HepG2 (cell line): Measurements from ENCODE around the gene CCDC154. TPM values are rescaled to one million over a fixed set of nuclear protein-coding genes. Genes with fewer than 3 reads are reported as not detected.

Experiments used
- ARHGAP35 ChIP-seq: sonication (generic); formaldehyde crosslinking; IDR thresholded peaks from 2 replicates; pipeline ENCODE4 v1.9.0; 2022; ENCODE audit warnings: mild to moderate bottlenecking, inconsistent platforms, moderate library complexity, missing genetic modification reagents, borderline replicate concordance
- FLYWCH1 ChIP-seq: sonication (generic); formaldehyde crosslinking; IDR thresholded peaks from 2 replicates; pipeline ENCODE4 v1.8.1; 2023; ENCODE audit warnings: mild to moderate bottlenecking, missing genetic modification reagents
- FOXP1 ChIP-seq, 2 experiments: fragments of 450-650 bp in 1 of 2; IDR thresholded peaks; 2 replicates each; pipeline ENCODE4 v1.6.1; 2017 to 2018; ENCODE audit warnings: antibody characterized with exemption in 1 of 2
- IRX3 ChIP-seq: sonication (generic); formaldehyde crosslinking; IDR thresholded peaks from 2 replicates; pipeline ENCODE4 v1.8.1; 2023; ENCODE audit warnings: mild to moderate bottlenecking, low read depth, missing genetic modification reagents, borderline replicate concordance
- JARID2 ChIP-seq: sonication (generic); formaldehyde crosslinking; IDR thresholded peaks from 2 replicates; pipeline ENCODE4 v1.8.1; 2023; ENCODE audit warnings: missing genetic modification reagents, inconsistent platforms; ENCODE audit not compliant: insufficient replicate concordance
- MAFG ChIP-seq: sonication (generic); formaldehyde crosslinking; IDR thresholded peaks from 2 replicates; pipeline ENCODE4 v1.5.1; 2020; ENCODE audit warnings: mild to moderate bottlenecking, missing genetic modification reagents
- NBN ChIP-seq: fragments of 450-650 bp; conservative IDR thresholded peaks from 2 replicates; pipeline ENCODE4 v1.6.1; 2017
- NFATC3 ChIP-seq: sonication (generic); formaldehyde crosslinking; IDR thresholded peaks from 2 replicates; pipeline ENCODE4 v1.5.1; 2020; ENCODE audit warnings: mild to moderate bottlenecking, missing genetic modification reagents
- NFKB2 ChIP-seq: sonication (generic); formaldehyde crosslinking; IDR thresholded peaks from 2 replicates; pipeline ENCODE4 v1.4.0; 2020; ENCODE audit warnings: missing genetic modification reagents, borderline replicate concordance
- REXO4 ChIP-seq: sonication (generic); formaldehyde crosslinking; IDR thresholded peaks from 2 replicates; pipeline ENCODE4 v1.8.0; 2022; ENCODE audit warnings: missing genetic modification reagents, mild to moderate bottlenecking, borderline replicate concordance
- SP1 ChIP-seq, 2 experiments: fragments of 450-650 bp in 1 of 2; sonication (generic) in 1 of 2; formaldehyde crosslinking in 1 of 2; IDR thresholded peaks; 2 replicates each; pipeline versions ENCODE4 v1.4.0 to v1.6.1; 2016 to 2020; ENCODE audit warnings: missing genetic modification reagents in 1 of 2
- TEAD3 ChIP-seq: optimal IDR thresholded peaks from 2 replicates; pipeline ENCODE3; 2016; ENCODE audit warnings: borderline replicate concordance
- ZMYM3 ChIP-seq: sonication (generic); formaldehyde crosslinking; IDR thresholded peaks from 2 replicates; pipeline ENCODE4 v1.5.1; 2020; ENCODE audit warnings: mild to moderate bottlenecking, missing genetic modification reagents
- ZNF143 ChIP-seq: sonication (generic); formaldehyde crosslinking; IDR thresholded peaks from 2 replicates; pipeline ENCODE4 v1.4.0; 2020; ENCODE audit warnings: missing genetic modification reagents
- ZNF44 ChIP-seq: sonication (generic); formaldehyde crosslinking; IDR thresholded peaks from 2 replicates; pipeline ENCODE4 v1.5.1; 2020; ENCODE audit warnings: mild to moderate bottlenecking, missing genetic modification reagents
- ZNF709 ChIP-seq: sonication (generic); formaldehyde crosslinking; IDR thresholded peaks from 2 replicates; pipeline ENCODE4 v1.5.0; 2020; ENCODE audit warnings: mild to moderate bottlenecking, missing genetic modification reagents
- ZNF737 ChIP-seq: sonication (generic); formaldehyde crosslinking; IDR thresholded peaks from 2 replicates; pipeline ENCODE4 v1.5.0; 2020; ENCODE audit warnings: missing genetic modification reagents, mild to moderate bottlenecking, borderline replicate concordance
- ZNF83 ChIP-seq: sonication (generic); formaldehyde crosslinking; IDR thresholded peaks from 2 replicates; pipeline ENCODE4 v1.4.0; 2020; ENCODE audit warnings: missing genetic modification reagents, mild to moderate bottlenecking, borderline replicate concordance
- polyA plus RNA-seq, 8 experiments: library from polyadenylated mRNA; depleted of rRNA in 3 of 8; stranded (reverse) in 7 of 8; unstranded in 1 of 8; fragments of >200 nt; fragmentation: Illumina TruSeq in 4 of 8; extraction: Trizol in 4 of 8; gene quantifications; 2 replicates each; pipeline versions ENCODE4 v1.2.1 to v1.2.3, GENCODE V29; 2011 to 2016; ENCODE audit warnings: low read depth in 4 of 8, missing spikeins in 1 of 8, mixed read lengths in 1 of 8; ENCODE audit not compliant: insufficient read depth in 1 of 8
- total RNA-seq, 5 experiments: library from RNA; depleted of rRNA; stranded (reverse); fragments of >200 nt; fragmentation: Illumina TruSeq; extraction: Trizol; gene quantifications; 2 replicates each; pipeline ENCODE4 v1.2.3, GENCODE V29; 2016; ENCODE audit warnings: low read depth in 1 of 5
- TF ChIP-seq, protein P1 (sequence below): sonication (generic); formaldehyde crosslinking; conservative IDR thresholded peaks from 2 replicates; pipeline ENCODE4 v1.4.0; 2020; ENCODE audit warnings: missing genetic modification reagents
- TF ChIP-seq, protein P2 (sequence below): sonication (generic); formaldehyde crosslinking; IDR thresholded peaks from 2 replicates; pipeline ENCODE4 v1.5.0; 2020; ENCODE audit warnings: missing genetic modification reagents
- TF ChIP-seq, protein P3 (sequence below): sonication (generic); formaldehyde crosslinking; IDR thresholded peaks from 2 replicates; pipeline ENCODE4; 2020; ENCODE audit warnings: missing genetic modification reagents, mild to moderate bottlenecking, borderline replicate concordance

The CCDC154 gene
- total and polyA plus RNA-seq, 2 of the 13 experiments (the other 11 are each of a cell fraction or from before 2014, with no cell fraction given): 0.92 to 1.5 TPM

DNA sequence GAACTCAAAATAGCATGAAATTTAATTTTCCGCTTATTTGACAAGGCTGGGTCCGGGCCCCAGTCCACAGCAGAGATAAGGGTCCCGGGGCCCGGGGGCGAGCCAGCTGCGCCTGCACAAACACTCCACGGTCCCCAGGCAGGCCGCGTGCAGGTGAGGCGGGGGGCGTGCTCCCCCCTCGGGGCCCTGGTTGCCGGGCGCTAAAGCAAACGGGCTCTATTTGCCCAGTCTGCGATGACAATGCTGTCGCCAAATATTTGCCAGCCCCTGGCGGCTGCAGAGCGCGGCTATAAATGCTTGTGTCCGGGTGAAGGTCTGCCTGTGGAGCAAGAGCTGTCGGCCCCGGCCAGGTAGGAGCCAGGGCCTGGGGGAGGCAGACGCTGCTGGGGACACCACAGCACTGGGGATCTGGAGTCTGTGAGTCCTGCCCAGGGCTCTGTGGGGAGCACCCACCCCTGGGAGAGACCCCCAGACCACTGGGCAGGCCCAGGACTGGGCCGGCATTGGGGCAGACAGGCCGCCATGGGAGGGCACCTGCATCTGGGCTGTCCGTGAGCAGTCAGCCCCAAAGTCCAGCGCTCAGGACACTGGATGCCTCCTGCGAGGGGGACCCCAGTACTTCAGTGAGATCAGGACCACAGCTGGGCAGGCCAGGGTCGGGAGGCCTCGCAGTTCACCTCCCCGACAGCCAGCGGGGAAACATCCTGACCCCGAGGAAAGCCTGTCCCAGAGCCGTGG, 13.4 kb downstream of the CCDC154 start, which contains the start of gene PERCC1 (continued):
- TF ChIP-seq MAFG (no peak), JARID2 (no peak), FLYWCH1 (no peak), ZMYM3 (CRISPR knock-in tag) (no peak), FOXP1 (IDR thresholded peaks at IDR 0.05) (no peak), FOXP1 (CRISPR knock-in tag; IDR thresholded peaks at IDR 0.05) (peak; percentile 56; the same call in 1 of the 2 replicates), ZNF709 (CRISPR knock-in tag) (no peak), ZNF83 (no peak), TEAD3 (CRISPR knock-in tag) (peak; percentile 54), NFKB2 (CRISPR knock-in tag) (no peak), NBN (no peak), IRX3 (CRISPR knock-in tag) (no peak), NFATC3 (no peak), ARHGAP35 (CRISPR knock-in tag) (no peak; the same call in 1 of the 2 replicates), REXO4 (CRISPR knock-in tag) (no peak), ZNF737 (CRISPR knock-in tag) (no peak), SP1 (IDR thresholded peaks at IDR 0.05) (no peak), SP1 (CRISPR knock-in tag; IDR thresholded peaks at IDR 0.05) (no peak), ZNF143 (no peak), ZNF44 (CRISPR knock-in tag) (0 out of 2 replicates have a peak, but pooled peaks have one; percentile 57)
- TF ChIP-seq, protein P1, sequence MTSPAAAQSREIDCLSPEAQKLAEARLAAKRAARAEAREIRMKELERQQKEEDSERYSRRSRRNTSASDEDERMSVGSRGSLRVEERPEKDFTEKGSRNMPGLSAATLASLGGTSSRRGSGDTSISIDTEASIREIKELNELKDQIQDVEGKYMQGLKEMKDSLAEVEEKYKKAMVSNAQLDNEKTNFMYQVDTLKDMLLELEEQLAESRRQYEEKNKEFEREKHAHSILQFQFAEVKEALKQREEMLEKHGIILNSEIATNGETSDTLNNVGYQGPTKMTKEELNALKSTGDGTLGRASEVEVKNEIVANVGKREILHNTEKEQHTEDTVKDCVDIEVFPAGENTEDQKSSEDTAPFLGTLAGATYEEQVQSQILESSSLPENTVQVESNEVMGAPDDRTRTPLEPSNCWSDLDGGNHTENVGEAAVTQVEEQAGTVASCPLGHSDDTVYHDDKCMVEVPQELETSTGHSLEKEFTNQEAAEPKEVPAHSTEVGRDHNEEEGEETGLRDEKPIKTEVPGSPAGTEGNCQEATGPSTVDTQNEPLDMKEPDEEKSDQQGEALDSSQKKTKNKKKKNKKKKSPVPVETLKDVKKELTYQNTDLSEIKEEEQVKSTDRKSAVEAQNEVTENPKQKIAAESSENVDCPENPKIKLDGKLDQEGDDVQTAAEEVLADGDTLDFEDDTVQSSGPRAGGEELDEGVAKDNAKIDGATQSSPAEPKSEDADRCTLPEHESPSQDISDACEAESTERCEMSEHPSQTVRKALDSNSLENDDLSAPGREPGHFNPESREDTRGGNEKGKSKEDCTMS (CRISPR knock-in tag): no peak
- TF ChIP-seq, protein P2, sequence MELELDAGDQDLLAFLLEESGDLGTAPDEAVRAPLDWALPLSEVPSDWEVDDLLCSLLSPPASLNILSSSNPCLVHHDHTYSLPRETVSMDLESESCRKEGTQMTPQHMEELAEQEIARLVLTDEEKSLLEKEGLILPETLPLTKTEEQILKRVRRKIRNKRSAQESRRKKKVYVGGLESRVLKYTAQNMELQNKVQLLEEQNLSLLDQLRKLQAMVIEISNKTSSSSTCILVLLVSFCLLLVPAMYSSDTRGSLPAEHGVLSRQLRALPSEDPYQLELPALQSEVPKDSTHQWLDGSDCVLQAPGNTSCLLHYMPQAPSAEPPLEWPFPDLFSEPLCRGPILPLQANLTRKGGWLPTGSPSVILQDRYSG (CRISPR knock-in tag): no peak
- TF ChIP-seq, protein P3, sequence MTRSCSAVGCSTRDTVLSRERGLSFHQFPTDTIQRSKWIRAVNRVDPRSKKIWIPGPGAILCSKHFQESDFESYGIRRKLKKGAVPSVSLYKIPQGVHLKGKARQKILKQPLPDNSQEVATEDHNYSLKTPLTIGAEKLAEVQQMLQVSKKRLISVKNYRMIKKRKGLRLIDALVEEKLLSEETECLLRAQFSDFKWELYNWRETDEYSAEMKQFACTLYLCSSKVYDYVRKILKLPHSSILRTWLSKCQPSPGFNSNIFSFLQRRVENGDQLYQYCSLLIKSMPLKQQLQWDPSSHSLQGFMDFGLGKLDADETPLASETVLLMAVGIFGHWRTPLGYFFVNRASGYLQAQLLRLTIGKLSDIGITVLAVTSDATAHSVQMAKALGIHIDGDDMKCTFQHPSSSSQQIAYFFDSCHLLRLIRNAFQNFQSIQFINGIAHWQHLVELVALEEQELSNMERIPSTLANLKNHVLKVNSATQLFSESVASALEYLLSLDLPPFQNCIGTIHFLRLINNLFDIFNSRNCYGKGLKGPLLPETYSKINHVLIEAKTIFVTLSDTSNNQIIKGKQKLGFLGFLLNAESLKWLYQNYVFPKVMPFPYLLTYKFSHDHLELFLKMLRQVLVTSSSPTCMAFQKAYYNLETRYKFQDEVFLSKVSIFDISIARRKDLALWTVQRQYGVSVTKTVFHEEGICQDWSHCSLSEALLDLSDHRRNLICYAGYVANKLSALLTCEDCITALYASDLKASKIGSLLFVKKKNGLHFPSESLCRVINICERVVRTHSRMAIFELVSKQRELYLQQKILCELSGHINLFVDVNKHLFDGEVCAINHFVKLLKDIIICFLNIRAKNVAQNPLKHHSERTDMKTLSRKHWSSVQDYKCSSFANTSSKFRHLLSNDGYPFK: peak; percentile 66
